Activated T-cell treated with anti-CD3 and anti-CD28 coated beads, Interleukin-2, amount 50 U/mL, for 72 hours (primary cell): Measurements from ENCODE around the gene COL5A1. TPM values are rescaled to one million over a fixed set of nuclear protein-coding genes. Genes with fewer than 3 reads are reported as not detected.
A peak's percentile ranks its signal among the peaks of the same experiment; 100 is the strongest.

Experiments
- ATAC-seq, 2 donors: fragments of 150-1000 bp; cut with Tn5 transposase; replicated peaks in 1 of 2; 2 replicates each; pipeline ENCODE4 v1.10.0; 2021; ENCODE audit warnings: moderate library complexity in 2 of 2, mild to moderate bottlenecking in 1 of 2
- DNase-seq, 2 donors: peaks; one replicate each; pipeline ENCODE4 v3.0.0; 2021 to 2022; ENCODE audit warnings: mixed read lengths in 1 of 2
- H3K27ac Mint-ChIP-seq: one replicate; pipeline ENCODE4 v1.8.0; 2022; ENCODE audit warnings: mild to moderate bottlenecking, moderate library complexity, mixed read lengths
- H3K27me3 Mint-ChIP-seq: one replicate; pipeline ENCODE4 v1.8.0; 2022; ENCODE audit warnings: low read depth, mixed read lengths
- H3K36me3 Mint-ChIP-seq, 2 donors: one replicate each; pipeline ENCODE4 v1.8.0; 2022; ENCODE audit warnings: mixed read lengths in 2 of 2, mild to moderate bottlenecking in 1 of 2; ENCODE audit not compliant: insufficient read depth in 2 of 2
- H3K4me1 Mint-ChIP-seq: one replicate; pipeline ENCODE4 v1.8.0; 2022; ENCODE audit warnings: low read depth, mixed read lengths
- H3K4me3 Mint-ChIP-seq, 2 donors: one replicate each; pipeline ENCODE4 v1.8.0; 2022; ENCODE audit warnings: mild to moderate bottlenecking in 2 of 2, mixed read lengths in 2 of 2, moderate library complexity in 2 of 2
- H3K9me3 Mint-ChIP-seq, 2 donors: one replicate each; pipeline ENCODE4 v1.8.0; 2022; ENCODE audit warnings: mixed read lengths in 2 of 2
- total RNA-seq, 2 donors: library from RNA; stranded (reverse); gene quantifications; one replicate each; pipeline ENCODE4 v1.2.3, GENCODE V29; 2022

The COL5A1 gene
- total RNA-seq: under 1 TPM in 1 of 2 donors, not detected in 1; 0.49 TPM

GRCh38 chr9:134641173-134641989 is at the start of gene COL5A1:
Gene COL5A1 (plus strand): TSS chr9:134641803. CDS start chr9:134642188, 385 bp downstream.
- ATAC-seq (peak; percentile 77 to 80), DNase-seq (peak; percentile 40 to 43)
- Mint-ChIP-seq H3K9me3 (no peaks in the 10 kb centered on the region), H3K27me3 (peaks cover 17% of the 10 kb centered on the region), H3K4me3 (peak within 1 kb of the TSS; percentile 51 to 62), H3K4me1 (no peaks in the 10 kb centered on the region), H3K36me3 (no peaks in the 10 kb centered on the region), H3K27ac (no peak within 1 kb of the TSS)

- Mint-ChIP-seq H3K27ac (no peak overlapping the region), H3K27me3 (peaks cover 7% of the 10 kb centered on the region), H3K9me3 (no peaks in the 10 kb centered on the region), H3K4me3 (no peak overlapping the region), H3K36me3 (no peaks in the 10 kb centered on the region), H3K4me1 (no peaks in the 10 kb centered on the region)
- DNase-seq (no peak), ATAC-seq (no peak)
These were observed 49.4 kb upstream of the COL5A1 start for GRCh38 chr9:134592018-134592818.

DNA sequence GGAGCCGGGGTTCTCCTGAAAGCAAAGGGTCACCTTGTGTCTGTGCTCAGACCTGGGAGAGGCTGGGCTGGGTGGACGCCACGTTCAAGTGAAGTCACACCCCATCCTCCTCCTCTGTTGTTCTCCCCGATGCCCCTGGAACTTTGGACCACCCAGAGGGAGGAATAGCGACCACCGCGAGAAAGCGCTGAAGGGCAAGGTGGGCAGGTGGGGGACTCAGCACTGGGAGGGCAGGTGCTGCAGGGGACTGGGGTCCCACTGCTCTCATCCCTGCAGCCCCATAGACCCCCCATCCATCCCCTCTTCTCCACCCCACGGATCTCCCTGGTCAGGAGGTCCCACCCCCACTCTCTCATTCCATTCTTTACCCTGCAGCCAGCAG is 48.8 kb upstream of the COL5A1 start:
- no peaks in the 10 kb centered on the region for H3K4me1 Mint-ChIP-seq
- no peak overlapping the region for H3K27ac Mint-ChIP-seq
- H3K36me3 Mint-ChIP-seq: no peaks in the 10 kb centered on the region
- no peaks in the 10 kb centered on the region for H3K9me3 Mint-ChIP-seq
- ATAC-seq (no peak), DNase-seq (no peak)
- peaks cover 7% of the 10 kb centered on the region for H3K27me3 Mint-ChIP-seq
- H3K4me3 Mint-ChIP-seq: no peak overlapping the region

GRCh38 chr9:134593286-134594077 is 48.1 kb upstream of the COL5A1 start:
- Mint-ChIP-seq H3K27me3 (peaks cover 7% of the 10 kb centered on the region), H3K36me3 (no peaks in the 10 kb centered on the region), H3K4me1 (no peaks in the 10 kb centered on the region), H3K9me3 (no peaks in the 10 kb centered on the region), H3K4me3 (no peak overlapping the region), H3K27ac (no peak overlapping the region)
- no peak for DNase-seq
- no peak for ATAC-seq

DNA sequence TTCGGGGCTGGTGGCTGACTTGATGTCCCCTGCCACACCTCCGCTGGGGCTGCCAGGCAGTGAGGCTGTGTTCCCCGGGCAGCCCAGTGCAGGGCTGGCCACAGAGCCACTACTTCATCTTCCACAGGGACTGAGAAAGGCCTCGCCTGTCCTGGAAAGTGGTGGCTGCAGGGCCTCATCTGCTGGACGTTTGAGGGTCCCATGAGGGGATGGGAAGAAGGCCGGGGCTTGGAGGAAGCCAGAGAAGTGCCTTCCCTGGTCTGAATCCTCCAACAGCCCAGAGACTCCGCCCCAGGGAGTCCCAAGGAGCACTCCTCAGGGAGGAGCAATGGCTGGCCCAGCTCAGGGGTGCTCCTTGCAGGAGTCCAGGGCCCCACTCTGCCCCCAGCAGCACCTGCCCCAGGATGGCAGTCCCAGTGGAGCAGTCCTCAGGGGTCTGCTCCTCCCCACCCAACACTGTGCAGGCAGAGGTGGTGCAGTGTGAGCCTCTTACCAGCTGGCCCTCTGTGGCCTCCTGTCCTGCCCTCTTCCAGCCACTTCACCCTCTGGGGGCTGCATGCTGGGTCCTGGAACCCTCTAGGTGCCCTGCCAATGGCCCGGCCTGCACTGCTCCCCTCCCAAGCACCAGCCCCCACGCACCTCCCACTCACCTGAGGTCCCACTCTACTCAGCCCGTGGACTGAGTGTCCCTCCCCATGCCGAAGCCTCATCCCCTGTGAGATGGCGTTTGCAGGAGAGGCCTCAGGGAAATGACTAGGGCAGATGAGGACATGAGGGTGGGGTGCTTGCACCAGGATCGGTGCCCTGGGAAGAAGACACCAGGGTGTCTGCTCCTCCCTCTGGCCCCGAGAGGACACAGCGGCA is 47.3 kb upstream of the COL5A1 start:
- no peak overlapping the region for H3K4me3 Mint-ChIP-seq
- no peak for DNase-seq
- H3K27ac Mint-ChIP-seq: no peak overlapping the region
- H3K4me1 Mint-ChIP-seq: no peaks in the 10 kb centered on the region
- no peaks in the 10 kb centered on the region for H3K9me3 Mint-ChIP-seq
- H3K36me3 Mint-ChIP-seq: no peaks in the 10 kb centered on the region
- no peak for ATAC-seq
- H3K27me3 Mint-ChIP-seq: peaks cover 7% of the 10 kb centered on the region

DNA sequence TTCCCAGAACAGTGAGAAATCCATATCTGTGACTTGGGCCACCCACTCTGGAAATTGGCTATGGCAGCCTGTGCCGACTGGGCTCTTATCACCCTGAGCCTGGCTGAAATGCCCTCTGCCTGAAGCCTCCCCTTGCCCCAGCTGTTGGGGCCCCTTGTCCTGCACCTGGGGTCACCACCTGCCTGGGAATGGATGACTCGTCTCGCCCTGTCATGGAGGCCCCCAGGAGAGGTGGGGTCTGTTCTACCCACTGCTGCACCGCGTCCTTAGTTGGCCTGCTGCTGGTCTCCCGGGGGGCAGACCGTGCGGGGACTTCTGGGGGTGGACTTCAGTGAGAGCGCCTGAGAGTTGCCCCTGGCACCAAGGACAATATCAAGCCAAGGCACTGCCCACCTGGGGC is 46.6 kb upstream of the COL5A1 start:
- H3K36me3 Mint-ChIP-seq: no peaks in the 10 kb centered on the region
- DNase-seq: no peak
- H3K4me3 Mint-ChIP-seq: no peak overlapping the region
- no peaks in the 10 kb centered on the region for H3K4me1 Mint-ChIP-seq
- H3K27me3 Mint-ChIP-seq: peaks cover 7% of the 10 kb centered on the region
- ATAC-seq: no peak
- H3K27ac Mint-ChIP-seq: no peak overlapping the region
- H3K9me3 Mint-ChIP-seq: no peaks in the 10 kb centered on the region

DNA sequence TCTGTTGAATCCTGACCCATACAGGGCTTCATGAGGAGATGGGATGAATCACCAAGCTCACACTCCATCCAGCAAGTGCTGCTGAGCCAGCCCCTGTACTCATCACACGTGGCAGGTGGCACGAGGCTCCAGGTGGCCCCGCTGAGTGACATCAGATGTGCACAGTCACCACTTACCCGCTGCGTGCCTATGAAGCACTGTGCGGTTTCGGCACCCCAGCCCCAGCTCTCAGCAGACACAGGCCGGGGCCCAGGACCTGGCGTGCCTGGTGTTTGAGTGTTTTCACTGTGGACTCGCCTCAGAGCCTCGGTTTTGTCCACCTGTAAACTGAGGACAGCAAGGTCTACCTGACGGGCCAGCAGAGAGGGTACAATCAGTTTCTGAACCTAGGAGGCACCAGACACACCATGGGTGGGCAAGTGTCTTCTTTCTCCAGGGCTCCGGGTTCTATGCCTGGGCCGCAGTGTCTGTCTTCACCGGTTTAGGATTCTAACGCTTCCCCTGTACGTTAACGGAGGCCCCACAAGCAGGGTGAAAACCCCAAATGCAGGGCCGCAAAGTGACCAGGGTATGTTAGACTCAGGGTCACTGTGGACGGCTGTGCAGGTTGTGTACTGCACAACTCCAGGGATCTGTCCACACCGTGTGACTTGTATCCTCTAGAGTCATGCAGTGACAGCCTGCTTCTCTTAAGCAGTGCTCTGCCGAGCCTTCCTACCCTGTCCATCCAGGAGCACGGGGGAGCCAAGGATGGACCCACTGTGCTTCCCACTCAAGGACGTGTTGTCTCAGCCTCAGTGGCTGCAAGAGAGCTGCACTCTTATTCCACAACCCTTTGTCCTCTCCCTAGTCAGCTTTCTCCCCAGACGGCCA is 44.3 kb upstream of the COL5A1 start:
- ATAC-seq (no peak), DNase-seq (no peak)
- H3K4me3 Mint-ChIP-seq: no peak overlapping the region
- H3K9me3 Mint-ChIP-seq: no peaks in the 10 kb centered on the region
- no peaks in the 10 kb centered on the region for H3K27me3 Mint-ChIP-seq
- no peaks in the 10 kb centered on the region for H3K4me1 Mint-ChIP-seq
- H3K27ac Mint-ChIP-seq: no peak overlapping the region
- H3K36me3 Mint-ChIP-seq: no peaks in the 10 kb centered on the region

DNA sequence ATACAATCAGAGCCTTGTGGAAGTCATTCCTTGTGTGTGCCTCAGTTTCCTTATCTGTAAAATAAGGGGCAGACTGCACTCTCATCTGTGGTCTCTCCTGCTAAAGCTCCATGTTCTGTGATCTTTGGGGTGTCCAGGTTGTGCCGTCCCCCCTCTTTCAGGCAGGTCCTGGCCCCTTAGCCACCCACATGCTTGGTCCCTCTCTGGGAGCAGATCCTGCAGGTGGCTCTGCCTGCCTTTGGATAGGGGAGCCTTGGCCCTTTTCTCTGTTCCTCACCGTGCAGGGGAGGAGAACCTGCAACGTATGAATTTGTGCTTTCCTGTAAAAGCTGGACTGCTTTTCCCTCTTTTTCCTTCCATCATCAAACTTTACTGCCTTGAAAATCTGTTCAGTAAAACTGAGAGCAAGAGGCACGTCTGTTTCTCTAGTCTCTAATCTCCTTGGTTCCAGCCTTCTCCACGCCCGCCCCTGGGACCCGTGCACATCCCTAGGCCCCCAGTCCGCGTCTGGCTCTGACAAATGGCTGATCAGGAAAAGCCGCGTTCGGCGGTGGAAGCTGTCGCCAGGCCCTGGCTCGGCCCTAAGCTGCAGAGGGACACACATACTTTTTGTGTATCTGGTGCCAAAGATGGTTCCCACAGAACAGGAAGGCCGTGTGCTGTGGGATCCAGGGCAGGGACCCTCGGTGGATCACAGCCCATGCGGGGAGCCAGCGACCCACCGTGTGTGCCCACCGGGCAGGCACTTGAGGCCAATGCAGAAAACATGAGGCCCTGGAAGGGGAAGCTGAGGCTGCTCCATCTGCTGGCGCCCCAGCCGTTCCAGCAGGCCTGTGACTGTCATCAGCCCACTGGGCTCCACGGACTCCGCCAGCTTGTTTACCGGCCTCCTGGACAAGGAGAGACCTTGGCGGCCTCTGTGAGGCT is 43.4 kb upstream of the COL5A1 start:
- Mint-ChIP-seq H3K36me3 (no peaks in the 10 kb centered on the region), H3K9me3 (no peaks in the 10 kb centered on the region)

DNA sequence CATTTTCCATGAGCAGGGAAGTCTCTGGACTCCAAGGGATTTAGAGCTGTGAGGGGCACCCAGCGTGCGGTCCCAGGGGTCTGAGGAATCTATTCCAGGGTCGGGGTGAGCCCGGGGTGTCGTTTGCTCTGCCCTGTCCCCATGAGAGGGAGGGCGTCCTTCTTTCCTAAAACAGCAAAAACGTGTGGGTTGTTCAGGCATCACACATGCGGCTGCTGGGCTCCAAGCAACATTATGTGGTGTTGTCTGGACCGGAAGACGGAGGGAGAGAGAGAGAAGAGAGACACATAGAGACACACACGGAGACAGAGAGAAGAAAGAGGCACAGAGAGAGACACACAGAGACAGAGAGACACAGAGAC is 42.7 kb upstream of the COL5A1 start:
- Mint-ChIP-seq H3K27ac (no peak overlapping the region), H3K4me3 (no peak overlapping the region), H3K27me3 (no peaks in the 10 kb centered on the region), H3K4me1 (no peaks in the 10 kb centered on the region), H3K9me3 (no peaks in the 10 kb centered on the region), H3K36me3 (no peaks in the 10 kb centered on the region)
- no peak for ATAC-seq
- no peak for DNase-seq

More for the DNA sequence above, 43.4 kb upstream of the COL5A1 start:
- no peak for ATAC-seq
- no peak overlapping the region for H3K27ac Mint-ChIP-seq
- H3K4me1 Mint-ChIP-seq: no peaks in the 10 kb centered on the region
- no peak for DNase-seq
- no peaks in the 10 kb centered on the region for H3K27me3 Mint-ChIP-seq
- H3K4me3 Mint-ChIP-seq: no peak overlapping the region

GRCh38 chr9:134600371-134600770 is 41.2 kb upstream of the COL5A1 start:
- H3K9me3 Mint-ChIP-seq: no peaks in the 10 kb centered on the region
- ATAC-seq (no peak), DNase-seq (no peak)
- no peaks in the 10 kb centered on the region for H3K4me1 Mint-ChIP-seq
- no peaks in the 10 kb centered on the region for H3K27me3 Mint-ChIP-seq
- H3K4me3 Mint-ChIP-seq: no peak overlapping the region
- H3K27ac Mint-ChIP-seq: no peak overlapping the region
- no peaks in the 10 kb centered on the region for H3K36me3 Mint-ChIP-seq
